Spleen (tissue), 7 donors: ENCODE results near the gene SLC1A2.

ENCODE experiments used
- POLR2A ChIP-seq, 3 donors: fragments of 450-650 bp; IDR thresholded peaks; one replicate each; pipeline ENCODE4 v1.5.1; 2017; ENCODE audit warnings: antibody characterized with exemption in 3 of 3, mild to moderate bottlenecking in 1 of 3
- TF ChIP-seq, protein P1 (sequence below), 11 experiments: fragments of 200-600 bp in 7 of 11; fragments of 450-650 bp in 4 of 11; sonication (generic) in 4 of 11; IDR thresholded peaks in 8 of 11; conservative IDR thresholded peaks in 3 of 11; 1 replicate in 7 of 11; 2 replicates in 4 of 11; pipeline versions ENCODE4 v1.4.0 to v1.8.0; 2016 to 2021; ENCODE audit warnings: antibody characterized with exemption in 11 of 11, inconsistent platforms in 4 of 11, mild to moderate bottlenecking in 1 of 11
- donor health status: DM: no; HTN: no; CAD: no; lungs with moderate emphysema.
- donor health status: DM: no; HTN: no; CAD: no.
- donor health status: DM: no; HTN: no; CAD: no.

GRCh38 chr11:35256296-35256695, 163.1 kb downstream of the SLC1A2 start:
- TF ChIP-seq POLR2A (IDR thresholded peaks at IDR 0.05) = no peak
- TF ChIP-seq, protein P1, sequence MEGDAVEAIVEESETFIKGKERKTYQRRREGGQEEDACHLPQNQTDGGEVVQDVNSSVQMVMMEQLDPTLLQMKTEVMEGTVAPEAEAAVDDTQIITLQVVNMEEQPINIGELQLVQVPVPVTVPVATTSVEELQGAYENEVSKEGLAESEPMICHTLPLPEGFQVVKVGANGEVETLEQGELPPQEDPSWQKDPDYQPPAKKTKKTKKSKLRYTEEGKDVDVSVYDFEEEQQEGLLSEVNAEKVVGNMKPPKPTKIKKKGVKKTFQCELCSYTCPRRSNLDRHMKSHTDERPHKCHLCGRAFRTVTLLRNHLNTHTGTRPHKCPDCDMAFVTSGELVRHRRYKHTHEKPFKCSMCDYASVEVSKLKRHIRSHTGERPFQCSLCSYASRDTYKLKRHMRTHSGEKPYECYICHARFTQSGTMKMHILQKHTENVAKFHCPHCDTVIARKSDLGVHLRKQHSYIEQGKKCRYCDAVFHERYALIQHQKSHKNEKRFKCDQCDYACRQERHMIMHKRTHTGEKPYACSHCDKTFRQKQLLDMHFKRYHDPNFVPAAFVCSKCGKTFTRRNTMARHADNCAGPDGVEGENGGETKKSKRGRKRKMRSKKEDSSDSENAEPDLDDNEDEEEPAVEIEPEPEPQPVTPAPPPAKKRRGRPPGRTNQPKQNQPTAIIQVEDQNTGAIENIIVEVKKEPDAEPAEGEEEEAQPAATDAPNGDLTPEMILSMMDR (IDR thresholded peaks at IDR 0.05 in 8 of 11, conservative IDR thresholded peaks at IDR 0.05 in 3 of 11) = no peak
